GM21737 (cell line): ENCODE data around the gene DDX27.

Experiments
- ATAC-seq: cut with Tn5 transposase; IDR thresholded peaks from one replicate; pipeline ENCODE4 v1.9.1; 2021; ENCODE audit warnings: mild to moderate bottlenecking, moderate library complexity; ENCODE audit not compliant: unreplicated experiment

Gene DDX27

DNA sequence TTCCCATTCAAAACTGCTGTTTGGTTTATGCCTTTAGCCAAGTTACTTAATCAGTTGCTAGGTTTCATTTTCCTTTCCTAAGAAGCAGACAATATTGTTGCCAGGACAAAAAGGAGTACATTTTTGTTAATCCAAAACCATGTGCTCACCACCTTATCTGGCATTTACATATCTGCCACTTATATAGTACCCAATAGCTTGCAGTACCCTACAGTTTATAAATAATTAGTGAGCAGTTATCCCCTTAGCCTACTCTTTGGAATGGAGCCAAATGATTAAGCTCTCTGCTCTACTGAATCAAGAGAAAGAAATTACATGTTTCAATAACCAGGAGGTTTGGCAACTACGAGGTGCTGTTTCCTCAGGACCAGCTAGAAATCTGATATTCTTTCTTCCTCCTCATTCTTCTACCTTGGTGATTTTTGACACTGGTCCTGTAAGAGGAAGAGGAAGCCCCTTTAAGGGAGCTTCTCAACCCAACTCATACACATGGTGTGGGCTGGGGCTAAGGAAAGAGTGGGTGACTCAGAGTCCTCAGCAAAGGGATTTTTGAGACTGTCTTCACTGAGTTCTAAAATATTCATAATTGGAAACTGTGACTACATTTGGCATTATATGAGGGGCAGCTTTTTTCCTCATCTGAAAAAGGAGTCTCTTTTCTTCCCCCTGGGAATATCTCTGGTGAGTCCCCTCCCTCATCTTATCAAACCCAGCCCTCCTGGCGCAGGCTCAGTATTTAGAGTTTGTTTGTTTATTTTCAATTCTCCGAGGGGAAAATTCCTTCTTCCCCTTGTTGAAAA, 57.1 kb downstream of the DDX27 start:
- ATAC-seq, result no peak

GRCh38 chr20:49276961-49277785, 58.0 kb downstream of the DDX27 start:
- ATAC-seq, result no peak

DNA sequence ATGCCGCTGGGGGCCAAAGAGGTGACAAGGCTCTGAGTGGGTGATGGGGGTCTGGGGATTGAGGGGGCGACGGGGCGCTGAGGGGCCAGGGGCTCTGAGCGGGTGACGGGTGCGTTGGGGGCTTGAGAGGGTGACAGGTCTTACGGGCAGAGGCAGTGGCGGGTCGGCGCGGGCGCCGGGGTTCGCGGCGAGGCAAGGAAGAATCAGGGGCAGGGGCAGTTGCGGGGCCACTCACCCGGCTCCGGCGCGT, 58.5 kb downstream of the DDX27 start:
- no peak for ATAC-seq

DNA sequence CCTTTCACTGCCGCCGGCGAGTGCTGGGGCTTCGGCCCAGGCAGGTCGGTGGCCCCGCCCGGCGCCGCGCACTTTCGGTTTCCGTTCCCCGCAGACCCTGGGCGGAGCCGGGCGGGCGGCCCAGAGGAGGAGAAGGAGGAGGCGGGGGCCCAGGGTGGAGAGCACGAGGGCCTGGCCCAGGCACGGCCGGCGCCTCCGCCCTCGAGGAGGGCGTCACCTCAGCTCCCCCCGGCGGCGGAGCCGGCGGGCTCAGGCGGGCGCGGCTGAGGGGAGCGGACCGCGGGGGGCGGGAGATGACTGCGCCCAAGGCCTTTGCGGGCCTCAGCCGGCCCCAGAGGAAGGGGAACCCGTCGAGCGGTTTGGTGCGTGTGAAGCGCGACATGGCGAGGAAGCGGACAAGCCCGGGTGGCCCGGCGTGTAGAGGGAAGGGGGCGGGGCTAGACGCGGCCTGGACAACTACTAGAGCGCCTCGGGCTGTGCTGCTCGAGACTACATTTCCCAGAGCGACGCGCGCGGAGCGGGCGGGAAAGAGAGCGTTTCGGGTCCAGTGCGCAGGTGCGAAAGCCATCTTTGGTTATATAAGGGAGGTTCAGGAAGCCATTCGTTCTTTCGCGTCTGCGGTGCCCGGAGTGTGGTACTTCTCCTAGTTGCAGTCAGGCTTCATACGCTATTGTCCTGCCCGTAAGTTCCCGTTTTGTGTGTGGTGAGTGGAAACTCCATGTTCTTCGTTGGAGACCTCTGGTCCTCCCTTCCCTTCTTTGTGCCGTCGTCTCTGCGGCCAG, 59.0 kb downstream of the DDX27 start, which contains the start of gene ZNFX1:
Gene ZNFX1 (minus strand): TSS at position 22 of the 782 bp plus-strand sequence. CDS start 2,218 bp downstream, outside the sequence.
- peak; percentile 81 for ATAC-seq

GRCh38 chr20:49278818-49279676, 59.8 kb downstream of the DDX27 start:
- no peak for ATAC-seq

- ATAC-seq, result no peak
Observed at GRCh38 chr20:49279677-49280462, 60.7 kb downstream of the DDX27 start.

GRCh38 chr20:49280463-49281058, 61.3 kb downstream of the DDX27 start:
- no peak for ATAC-seq

DNA sequence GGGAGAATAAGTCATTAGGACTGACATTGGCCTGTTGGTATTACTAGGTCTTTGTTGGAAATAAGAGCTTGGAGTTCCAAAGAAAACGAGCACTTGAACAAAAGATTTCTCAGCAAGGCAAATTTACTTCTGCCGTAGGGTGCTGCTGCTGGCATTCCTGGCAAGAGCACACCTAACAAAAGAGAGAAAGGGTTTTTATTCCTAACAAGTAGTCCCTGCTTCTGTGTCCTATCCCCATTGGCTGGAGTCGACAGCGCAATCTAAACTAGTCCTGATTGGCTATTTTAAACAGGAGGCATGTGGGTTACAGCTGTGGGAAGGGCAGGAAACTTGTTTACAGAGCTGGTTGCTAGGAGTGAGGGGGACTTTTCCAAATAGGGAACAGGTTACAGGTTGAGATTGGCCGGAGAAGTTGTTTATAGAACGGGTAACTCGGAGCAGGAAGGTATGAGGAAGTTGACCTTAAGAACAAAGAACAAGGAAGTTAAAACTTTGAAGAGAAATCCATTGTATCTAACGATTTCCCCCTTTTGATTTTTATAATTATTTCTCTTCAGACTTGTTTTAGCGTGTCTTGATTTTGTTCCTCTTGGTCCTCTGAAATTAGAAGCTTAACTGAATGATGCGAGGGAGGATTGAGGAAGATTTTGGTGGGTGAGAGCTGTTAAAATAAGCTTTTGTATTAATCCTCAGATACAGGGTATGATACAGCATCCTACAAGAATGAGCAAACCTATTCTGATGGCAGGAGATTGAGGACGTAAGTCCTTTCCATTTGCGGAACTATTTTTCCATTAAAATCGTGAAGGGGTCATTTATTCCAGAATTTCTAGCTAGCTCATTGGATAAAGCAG, 62.1 kb downstream of the DDX27 start:
- ATAC-seq, result no peak

DNA sequence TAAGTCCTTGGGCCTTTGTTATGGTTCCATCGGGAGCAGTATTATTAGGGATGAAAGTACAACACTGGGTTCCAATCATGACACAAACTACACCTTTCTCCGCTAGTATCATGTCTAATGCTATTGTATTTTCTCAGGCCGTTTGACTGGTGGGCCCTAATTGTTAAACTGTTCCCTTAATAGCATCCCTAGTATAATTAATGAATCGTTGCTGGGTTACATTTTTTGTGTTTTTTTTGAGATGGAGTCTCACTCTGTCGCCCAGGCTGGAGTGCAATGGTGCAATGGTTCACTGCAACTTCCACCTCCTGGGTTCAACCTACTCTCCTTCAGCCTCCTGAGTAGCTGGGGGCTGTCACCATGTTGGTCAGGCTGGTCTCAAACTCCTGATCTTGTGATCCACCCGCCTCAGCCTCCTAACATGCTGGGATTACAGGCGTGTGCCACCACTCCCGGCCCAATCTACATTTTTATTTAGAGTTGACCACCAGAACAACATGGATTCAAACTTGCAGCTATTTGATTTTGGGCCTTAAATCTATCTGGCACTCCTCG, 62.8 kb downstream of the DDX27 start:
- no peak for ATAC-seq

DNA sequence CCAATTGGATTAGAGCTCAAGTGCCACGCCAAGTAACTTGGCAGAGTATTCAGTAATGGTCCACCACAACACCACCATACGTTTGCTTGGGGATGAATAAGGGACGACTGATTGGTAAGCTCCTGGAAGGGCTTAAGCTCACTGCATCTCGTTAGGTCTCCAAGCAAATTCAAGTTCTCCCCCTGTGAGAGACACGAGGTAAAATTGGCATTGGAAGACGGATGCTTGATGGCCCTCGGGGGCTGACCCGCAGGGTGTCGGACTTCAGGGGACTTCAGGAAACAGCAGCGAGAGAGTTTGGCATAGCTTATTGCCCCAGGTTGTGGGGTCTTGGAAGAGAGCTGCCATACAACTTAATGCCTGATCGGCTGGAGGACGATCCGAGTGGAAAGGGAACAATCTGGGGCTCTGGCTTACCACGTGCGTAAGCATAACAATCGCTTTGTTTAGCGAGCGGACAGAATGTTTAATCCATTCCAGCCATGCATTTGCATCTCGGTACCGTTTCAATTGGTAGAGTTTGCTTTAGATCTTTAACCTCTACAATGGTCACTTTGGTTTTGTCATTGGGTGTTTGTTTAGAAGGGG, 63.5 kb downstream of the DDX27 start:
- no peak for ATAC-seq

GRCh38 chr20:49283176-49283702, 64.0 kb downstream of the DDX27 start:
- no peak for ATAC-seq

GRCh38 chr20:49283703-49284625, 64.7 kb downstream of the DDX27 start:
- no peak for ATAC-seq

GRCh38 chr20:49284818-49285217, 65.6 kb downstream of the DDX27 start:
- ATAC-seq, result no peak

DNA sequence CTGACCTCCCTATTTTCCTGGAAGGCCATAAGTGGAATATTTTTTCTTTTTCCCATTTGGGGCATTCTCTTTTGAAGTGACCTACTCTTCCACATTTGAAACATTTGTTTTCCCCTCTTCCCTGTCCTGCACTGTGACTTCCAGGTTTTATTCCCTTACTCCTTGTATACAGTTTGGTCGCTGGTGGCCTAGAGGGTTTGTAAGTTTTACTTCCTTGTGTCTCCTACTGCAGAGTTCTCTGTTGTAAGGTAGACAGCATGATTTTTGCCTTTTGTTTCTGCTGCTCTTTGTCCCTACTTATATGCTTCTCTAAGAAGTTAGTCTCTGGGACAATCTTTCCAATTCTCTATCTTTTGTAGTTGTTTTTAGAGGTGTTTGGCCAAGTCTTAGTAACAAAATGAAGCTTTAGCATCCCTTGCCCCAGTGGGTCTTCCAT, 66.0 kb downstream of the DDX27 start:
- ATAC-seq, result no peak

- ATAC-seq, result no peak
Observed at GRCh38 chr20:49285813-49286494, 66.7 kb downstream of the DDX27 start.
